PC-3 (cell line): ENCODE measurements around the gene TOMM40L. TPM values are rescaled to one million over a fixed set of nuclear protein-coding genes. Genes with fewer than 3 reads are reported as not detected.

ENCODE experiments used
- ATAC-seq: fragments of 200-7000 bp; cut with Tn5 transposase; 2 replicates; pipeline ENCODE4 v1.9.1; 2020; ENCODE audit warnings: mild to moderate bottlenecking, moderate library complexity
- BruUV-seq: library from RNA; stranded (reverse); fragments of 400-500 nt; replicated peaks from 2 replicates; lab custom pipeline; 2021; lab: Mats Ljungman, UMichigan
- CTCF ChIA-PET: fragments of 300-600 bp; sonication (Branson Sonifier 250); formaldehyde crosslinking; loops from one replicate; lab custom pipeline; 2022; ENCODE audit warnings: antibody characterized with exemption; lab: Charles Lee
- POLR2A ChIA-PET: fragments of 300-600 bp; sonication (Branson Sonifier 250); formaldehyde crosslinking; loops from one replicate; lab custom pipeline; 2022; ENCODE audit warnings: antibody characterized with exemption; ENCODE audit not compliant: unreplicated experiment; lab: Charles Lee
- DNase-seq: peaks from one replicate; pipeline ENCODE4 v3.0.0-alpha.2; 2015
- H2AFZ ChIP-seq: fragments of 300-600 bp; sonication (generic); 2 replicates; pipeline ENCODE4 v1.6.0; 2016; ENCODE audit warnings: antibody characterized with exemption, low read length
- H3F3A ChIP-seq: fragments of 300-600 bp; sonication (generic); one replicate; pipeline ENCODE4 v1.6.0; 2017; ENCODE audit warnings: antibody characterized with exemption, low read length, control low read depth, mild to moderate bottlenecking; ENCODE audit not compliant: unreplicated experiment
- H3K27ac ChIP-seq: fragments of 300-600 bp; sonication (generic); 2 replicates; pipeline ENCODE4 v1.5.1; 2016; ENCODE audit warnings: mild to moderate bottlenecking, low read length
- H3K27me3 ChIP-seq: fragments of 300-600 bp; sonication (generic); 2 replicates; pipeline ENCODE4 v1.6.1; 2016; ENCODE audit warnings: low read length, mixed read lengths
- H3K36me3 ChIP-seq: fragments of 300-600 bp; sonication (generic); 2 replicates; pipeline ENCODE4 v1.6.1; 2016; ENCODE audit warnings: low read depth, mixed run types, low read length, mixed read lengths
- H3K4me1 ChIP-seq: fragments of 300-600 bp; sonication (generic); 2 replicates; pipeline ENCODE4 v1.5.1; 2016; ENCODE audit warnings: low read length; ENCODE audit not compliant: insufficient read depth
- H3K4me2 ChIP-seq: fragments of 300-600 bp; sonication (generic); 2 replicates; pipeline ENCODE4 v1.6.0; 2016; ENCODE audit warnings: low read length
- H3K4me3 ChIP-seq: fragments of 300-600 bp; sonication (generic); 2 replicates; pipeline ENCODE4 v1.5.1; 2016; ENCODE audit warnings: mild to moderate bottlenecking, low read length, mixed read lengths
- H3K79me2 ChIP-seq: fragments of 300-600 bp; sonication (generic); 2 replicates; pipeline ENCODE4 v1.6.1; 2017; ENCODE audit warnings: low read length, mixed read lengths
- H3K9ac ChIP-seq: fragments of 300-600 bp; sonication (generic); 2 replicates; pipeline ENCODE4 v1.6.0; 2016; ENCODE audit warnings: mild to moderate bottlenecking, low read length
- H3K9me2 ChIP-seq: fragments of 300-600 bp; sonication (generic); replicated peaks from 2 replicates; pipeline ENCODE4 v1.6.1; 2016; ENCODE audit warnings: mixed run types, low read length, mixed read lengths
- H3K9me3 ChIP-seq: fragments of 300-600 bp; sonication (generic); 2 replicates; pipeline ENCODE4 v1.6.1; 2016; ENCODE audit warnings: low read length, mixed read lengths
- H4K20me1 ChIP-seq: fragments of 300-600 bp; sonication (generic); 2 replicates; pipeline ENCODE4 v1.6.1; 2016; ENCODE audit warnings: low read length, mixed read lengths
- EZH2 ChIP-seq: fragments of 300-600 bp; sonication (generic); IDR thresholded peaks from one replicate; pipeline ENCODE4 v1.6.1; 2017; ENCODE audit warnings: antibody characterized with exemption, mild to moderate bottlenecking, low read length; ENCODE audit not compliant: unreplicated experiment
- EZH2phosphoT487 ChIP-seq: fragments of 300-600 bp; sonication (generic); IDR thresholded peaks from 2 replicates; pipeline ENCODE4 v1.6.1; 2018; ENCODE audit warnings: mild to moderate bottlenecking, antibody characterized with exemption, low read length, borderline replicate concordance
- intact Hi-C: fragments of 100-400 bp; cut with micrococcal nuclease; formaldehyde crosslinking; loops from 2 replicates; pipeline ENCODE4 v1.9.0; 2023
- total RNA-seq: library from RNA; depleted of rRNA; stranded (reverse); fragments of >200 nt; gene quantifications from 2 replicates; pipeline ENCODE4 v1.2.3, GENCODE V29; 2014
- TF ChIP-seq, protein P1 (sequence below): fragments of 300-600 bp; sonication (generic); conservative IDR thresholded peaks from 2 replicates; pipeline ENCODE4 v1.5.1; 2017; ENCODE audit warnings: antibody characterized with exemption, low read depth, mild to moderate bottlenecking, low read length

Gene TOMM40L
- total RNA-seq, 1 experiment from 2014 or later, result 23.2 TPM

GRCh38 chr1:161226320-161226711, 456 bp downstream of the TOMM40L start:
- Histone ChIP-seq H3K36me3 (peaks cover 22% of the 10 kb centered on the region), H3K4me2 (peak overlapping the region; percentile 82), H3K27ac (peak overlapping the region; percentile 33), H2AFZ (peak overlapping the region; percentile 85), H4K20me1 (no peaks in the 10 kb centered on the region), H3F3A (no peaks in the 10 kb centered on the region), H3K4me1 (peaks cover 26% of the 10 kb centered on the region), H3K27me3 (no peaks in the 10 kb centered on the region), H3K4me3 (peak overlapping the region; percentile 79), H3K9me2 (no peaks in the 10 kb centered on the region), H3K9me3 (no peaks in the 10 kb centered on the region), H3K9ac (peak overlapping the region; percentile 80), H3K79me2 (peaks cover 16% of the 10 kb centered on the region)
- ChIA-PET POLR2A (interaction anchor here (0.6 to 0.9 kb wide), 3 partner anchors 64 to 1033 kb away, joined by 3 to 7 read pairs (median 7); no protein-coding TSS in a partner anchor), CTCF (interaction anchor here (0.6 to 3.0 kb wide), 13 partner anchors 18 to 1276 kb away, joined by 3 to 39 read pairs (median 8); partner anchors contain the start of genes NDUFS2 and PPOX)
- ATAC-seq (no peak), DNase-seq (peak; percentile 9)
- TF ChIP-seq EZH2phosphoT487 (no peak), EZH2 (no peak)
- TF ChIP-seq, protein P1, sequence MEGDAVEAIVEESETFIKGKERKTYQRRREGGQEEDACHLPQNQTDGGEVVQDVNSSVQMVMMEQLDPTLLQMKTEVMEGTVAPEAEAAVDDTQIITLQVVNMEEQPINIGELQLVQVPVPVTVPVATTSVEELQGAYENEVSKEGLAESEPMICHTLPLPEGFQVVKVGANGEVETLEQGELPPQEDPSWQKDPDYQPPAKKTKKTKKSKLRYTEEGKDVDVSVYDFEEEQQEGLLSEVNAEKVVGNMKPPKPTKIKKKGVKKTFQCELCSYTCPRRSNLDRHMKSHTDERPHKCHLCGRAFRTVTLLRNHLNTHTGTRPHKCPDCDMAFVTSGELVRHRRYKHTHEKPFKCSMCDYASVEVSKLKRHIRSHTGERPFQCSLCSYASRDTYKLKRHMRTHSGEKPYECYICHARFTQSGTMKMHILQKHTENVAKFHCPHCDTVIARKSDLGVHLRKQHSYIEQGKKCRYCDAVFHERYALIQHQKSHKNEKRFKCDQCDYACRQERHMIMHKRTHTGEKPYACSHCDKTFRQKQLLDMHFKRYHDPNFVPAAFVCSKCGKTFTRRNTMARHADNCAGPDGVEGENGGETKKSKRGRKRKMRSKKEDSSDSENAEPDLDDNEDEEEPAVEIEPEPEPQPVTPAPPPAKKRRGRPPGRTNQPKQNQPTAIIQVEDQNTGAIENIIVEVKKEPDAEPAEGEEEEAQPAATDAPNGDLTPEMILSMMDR, result no peak
- intact Hi-C loops, result loop anchor here (2.0 kb wide), 1 partner anchor 88 kb away; the partner anchor contains the start of gene SDHC
- BruUV-seq, result TSS peak; percentile 34

- H3K79me2 ChIP-seq, result peaks cover 16% of the 10 kb centered on the region
- H3K36me3 ChIP-seq, result peaks cover 22% of the 10 kb centered on the region
- peak overlapping the region; percentile 79 for H3K4me3 ChIP-seq
- H3F3A ChIP-seq, result no peaks in the 10 kb centered on the region
- ATAC-seq, result peak; percentile 11
- no peaks in the 10 kb centered on the region for H4K20me1 ChIP-seq
- intact Hi-C loops, result loop anchor here (1.0 to 2.0 kb wide), 4 partner anchors 65 to 156 kb away; partner anchors contain the start of gene SDHC
- peaks cover 26% of the 10 kb centered on the region for H3K4me1 ChIP-seq
- H3K27ac ChIP-seq, result peak overlapping the region; percentile 33
- BruUV-seq, result TSS peak; percentile 49
- POLR2A ChIA-PET, result no interaction called here
- H2AFZ ChIP-seq, result peak overlapping the region; percentile 85
- no peaks in the 10 kb centered on the region for H3K9me2 ChIP-seq
- no peak for DNase-seq
- H3K9ac ChIP-seq, result peak overlapping the region; percentile 80
- peak overlapping the region; percentile 82 for H3K4me2 ChIP-seq
- CTCF ChIA-PET, result interaction anchor here (0.6 to 3.0 kb wide), 4 partner anchors 65 to 156 kb away, joined by 3 to 39 read pairs (median 30); no protein-coding TSS in a partner anchor
- H3K27me3 ChIP-seq, result no peaks in the 10 kb centered on the region
- TF ChIP-seq, protein P1, result no peak
- no peak for TF ChIP-seq EZH2phosphoT487
- no peak for TF ChIP-seq EZH2
- no peaks in the 10 kb centered on the region for H3K9me3 ChIP-seq
Measured at GRCh38 chr1:161226759-161227158, 899 bp downstream of the TOMM40L start.
